Stimulated activated effector memory CD8-positive, alpha-beta T cell treated with anti-CD3 and anti-CD28 coated beads, Interleukin-12 subunit alpha, Interleukin-12 subunit beta, amount 100 ng/mL, for 72 hours (primary cell): ENCODE data around the gene SNAP29.
"Not testable (repeated sequence)": the region's sequence is repeated elsewhere in the genome, so short reads cannot be mapped to it uniquely, and the experiment has no call there.

Experiments
- ATAC-seq: fragments of 150-1000 bp; cut with Tn5 transposase; 2 replicates; pipeline ENCODE4 v1.10.0; 2021
- DNase-seq, 2 donors: peaks; one replicate each; pipeline ENCODE4 v3.0.0; 2021 to 2022; ENCODE audit warnings: low spot score in 2 of 2
- H3K27ac Mint-ChIP-seq: one replicate; pipeline ENCODE4 v1.8.0; 2022; ENCODE audit warnings: mild to moderate bottlenecking, mixed read lengths
- H3K36me3 Mint-ChIP-seq: one replicate; pipeline ENCODE4 v1.8.0; 2022; ENCODE audit warnings: mild to moderate bottlenecking, mixed read lengths
- H3K4me1 Mint-ChIP-seq: one replicate; pipeline ENCODE4 v1.8.0; 2022; ENCODE audit warnings: mixed read lengths
- H3K4me3 Mint-ChIP-seq: one replicate; pipeline ENCODE4 v1.8.0; 2022; ENCODE audit warnings: mild to moderate bottlenecking, mixed read lengths
- H3K9me3 Mint-ChIP-seq: one replicate; pipeline ENCODE4 v1.8.0; 2022; ENCODE audit warnings: mixed read lengths

SNAP29 gene

DNA sequence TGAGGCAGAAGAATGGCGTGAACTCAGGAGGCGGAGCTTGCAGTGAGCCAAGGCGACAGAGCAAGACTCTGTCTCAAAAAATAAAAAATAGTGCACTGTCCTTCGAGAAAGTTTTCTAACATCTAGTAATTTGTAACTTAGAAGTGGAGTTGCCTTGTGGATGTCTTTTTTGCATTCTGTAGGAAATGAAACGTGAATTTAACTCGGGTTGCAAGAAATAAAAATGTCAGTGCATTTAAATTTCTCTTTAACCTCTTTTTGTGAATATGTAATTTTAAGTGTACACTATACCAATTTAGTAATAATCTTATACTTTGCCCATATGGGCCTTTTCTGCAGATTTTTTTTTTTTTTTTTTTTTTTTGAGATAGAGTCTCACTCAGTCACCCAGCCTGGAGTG lies 32.2 kb downstream of the SNAP29 start:
- no peak overlapping the region for H3K4me3 Mint-ChIP-seq
- no peak for DNase-seq
- H3K27ac Mint-ChIP-seq: no peak overlapping the region
- no peaks in the 10 kb centered on the region for H3K9me3 Mint-ChIP-seq
- H3K36me3 Mint-ChIP-seq: peaks cover 37% of the 10 kb centered on the region
- ATAC-seq: no peak
- H3K4me1 Mint-ChIP-seq: no peaks in the 10 kb centered on the region

DNA sequence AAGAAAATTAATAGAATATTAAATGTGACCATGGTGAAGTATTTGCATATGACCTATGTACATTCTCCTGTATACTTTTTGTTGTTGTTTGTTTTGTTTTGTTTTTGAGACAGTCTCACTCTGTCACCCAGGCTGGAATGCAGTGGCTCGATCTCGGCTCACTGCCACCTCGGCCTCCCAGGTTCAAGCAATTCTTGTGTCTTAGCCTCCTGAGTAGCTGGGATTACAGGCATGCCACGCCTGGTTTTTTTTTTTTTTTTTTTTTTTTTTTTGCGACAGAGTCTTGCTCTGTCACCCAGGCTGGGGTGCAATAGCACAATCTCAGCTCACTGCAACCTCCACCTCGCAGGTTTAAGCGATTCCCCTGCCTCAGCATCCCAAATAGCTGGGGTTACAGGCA lies 38.9 kb downstream of the SNAP29 start:
- H3K9me3 Mint-ChIP-seq, H3K36me3 Mint-ChIP-seq, H3K4me1 Mint-ChIP-seq, DNase-seq, ATAC-seq, H3K27ac Mint-ChIP-seq, H3K4me3 Mint-ChIP-seq: not testable (repeated sequence)

DNA sequence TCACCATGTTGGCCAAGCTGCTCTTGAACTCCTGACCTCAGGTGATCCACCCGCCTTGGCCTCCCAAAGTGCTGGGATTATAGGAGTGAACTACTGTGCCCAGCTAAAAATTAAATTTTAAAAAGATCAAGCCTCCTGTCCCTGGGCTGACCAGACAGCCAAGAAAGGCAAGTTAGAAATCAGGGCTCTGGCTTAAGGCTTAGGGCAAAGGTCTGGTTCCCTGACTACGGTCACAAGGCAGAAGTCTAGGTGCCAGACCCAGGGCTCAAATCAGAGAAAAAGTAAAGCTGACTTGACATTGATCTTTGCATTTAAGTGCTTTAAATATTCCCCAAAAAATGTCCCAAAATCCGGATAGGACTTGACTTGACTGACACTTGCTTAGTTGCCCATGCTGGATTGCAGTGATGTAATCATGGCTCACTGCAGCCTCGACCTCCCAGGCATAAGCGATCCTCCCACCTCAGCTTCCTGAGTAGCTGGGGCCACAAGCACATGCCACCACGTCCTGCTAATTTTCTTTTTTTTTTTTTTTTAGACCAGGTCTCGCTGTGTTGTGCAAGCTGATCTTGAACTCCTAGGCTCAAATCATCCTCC lies 41.1 kb downstream of the SNAP29 start:
- Mint-ChIP-seq H3K36me3 (peaks cover 6% of the 10 kb centered on the region), H3K9me3 (no peaks in the 10 kb centered on the region), H3K4me1 (no peaks in the 10 kb centered on the region), H3K27ac (no peak overlapping the region), H3K4me3 (no peak overlapping the region)
- no peak for ATAC-seq
- DNase-seq: no peak

DNA sequence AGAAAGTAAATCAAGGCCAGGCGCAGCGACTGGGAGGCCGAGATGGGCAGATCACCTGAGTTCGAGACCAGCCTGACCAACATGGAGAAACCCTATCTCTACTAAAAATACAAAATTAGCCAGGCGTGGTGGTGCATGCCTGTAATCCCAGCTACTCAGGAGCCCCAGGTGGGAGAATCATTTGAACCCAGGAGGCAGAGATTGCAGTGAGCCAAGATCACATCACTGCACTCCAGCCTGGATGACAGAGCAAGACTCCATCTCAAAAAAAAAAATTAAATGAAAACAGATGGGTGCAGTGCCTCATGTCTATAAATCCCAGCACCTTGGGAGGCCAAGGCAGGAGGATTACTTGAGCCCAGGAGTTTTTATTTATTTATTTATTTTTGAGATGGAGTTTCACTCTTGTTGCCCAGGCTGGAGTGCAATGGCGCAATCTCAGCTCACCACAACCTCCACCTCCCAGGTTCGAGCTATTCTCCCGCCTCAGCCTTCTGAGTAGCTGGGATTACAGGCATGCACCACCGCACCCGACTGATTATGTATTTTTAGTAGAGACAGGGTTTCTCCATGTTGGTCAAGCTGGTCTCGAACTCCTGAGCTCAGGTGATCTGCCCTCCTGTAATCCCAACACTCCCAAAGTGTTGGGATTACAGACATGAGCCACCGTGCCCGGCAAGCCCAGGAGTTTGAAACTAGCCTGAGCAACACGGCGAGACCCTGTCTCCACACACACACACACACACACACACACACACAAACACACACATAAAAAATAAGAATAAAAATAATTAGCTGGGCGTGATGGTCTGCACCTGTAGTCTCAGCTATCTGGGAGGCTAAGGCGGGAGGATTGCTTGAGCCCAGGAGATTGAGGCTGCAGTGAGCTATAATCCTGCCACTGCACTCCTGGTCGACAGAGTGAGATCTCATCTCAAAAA lies 42.6 kb downstream of the SNAP29 start:
- H3K9me3 Mint-ChIP-seq: not testable (repeated sequence)

DNA sequence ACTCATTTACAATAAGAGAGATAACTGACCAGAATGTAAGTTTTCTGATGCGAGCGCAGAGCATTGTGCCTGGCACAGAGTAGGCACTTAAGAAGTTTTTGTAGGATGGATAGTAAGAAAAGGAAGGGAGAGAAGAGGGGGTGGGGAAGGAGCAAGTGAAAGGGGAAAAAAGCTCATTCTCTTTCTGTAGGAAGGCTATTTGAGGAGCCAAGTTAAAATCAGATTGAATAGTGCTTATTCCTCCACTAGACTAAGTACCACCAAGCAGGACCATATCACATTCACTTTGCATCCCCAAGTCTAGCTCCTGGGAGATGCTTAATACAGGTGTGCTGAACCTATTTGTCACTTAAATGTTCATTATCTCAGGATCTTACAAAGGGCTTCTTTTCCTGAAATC lies 44.3 kb downstream of the SNAP29 start:
- Mint-ChIP-seq H3K9me3 (no peaks in the 10 kb centered on the region), H3K4me3 (no peak overlapping the region), H3K27ac (no peak overlapping the region), H3K4me1 (no peaks in the 10 kb centered on the region), H3K36me3 (no peaks in the 10 kb centered on the region)
- ATAC-seq (no peak), DNase-seq (no peak)

More for the DNA sequence above, 42.6 kb downstream of the SNAP29 start:
- not testable (repeated sequence) for H3K4me1 Mint-ChIP-seq, H3K27ac Mint-ChIP-seq, H3K4me3 Mint-ChIP-seq, H3K36me3 Mint-ChIP-seq, DNase-seq, ATAC-seq

DNA sequence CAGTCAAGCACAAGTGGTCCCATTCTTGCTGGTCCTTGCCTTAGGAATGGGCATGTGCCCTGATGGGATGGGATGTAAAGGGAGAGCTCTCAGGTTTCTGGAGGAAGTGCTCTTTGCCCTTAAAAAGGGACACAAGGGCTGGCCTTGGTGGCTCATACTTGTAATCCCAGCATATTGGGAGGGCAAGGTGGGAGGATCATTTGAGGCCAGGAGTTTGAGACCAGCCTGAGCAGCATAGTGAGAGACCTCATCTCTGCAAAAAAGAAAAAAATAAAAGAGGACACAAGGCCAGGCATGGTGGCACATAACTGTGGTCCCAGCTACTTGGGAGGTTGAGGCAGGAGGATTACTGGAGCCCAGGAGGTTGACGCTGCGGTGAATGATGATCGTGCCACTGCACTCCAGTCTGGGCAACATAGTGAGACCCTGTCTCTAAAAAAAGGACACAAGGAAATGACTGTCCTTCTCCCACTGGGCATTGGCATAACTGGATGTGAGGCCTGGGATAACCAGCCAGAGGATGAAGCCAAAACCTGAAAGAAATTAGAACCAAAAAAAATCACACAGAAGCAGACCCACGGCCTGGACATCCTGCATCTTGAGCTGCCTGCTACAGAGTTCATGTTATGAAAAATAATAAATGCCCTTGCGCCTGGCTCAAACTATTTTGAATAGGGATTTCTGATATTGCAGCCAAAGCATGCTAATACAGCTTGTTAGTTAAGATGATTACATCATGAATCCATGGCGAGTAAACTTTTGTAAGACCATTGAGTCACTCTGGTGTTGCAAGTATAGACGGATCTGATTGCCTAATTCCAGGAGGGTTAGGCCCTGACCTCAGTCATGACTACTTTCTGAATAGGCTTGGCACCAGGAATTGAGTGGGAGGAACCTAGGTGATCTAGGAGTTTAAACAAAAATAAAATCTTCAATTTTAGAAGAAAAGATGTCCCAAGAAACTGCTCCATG lies 45.5 kb downstream of the SNAP29 start:
- no peaks in the 10 kb centered on the region for H3K4me1 Mint-ChIP-seq
- H3K36me3 Mint-ChIP-seq: no peaks in the 10 kb centered on the region
- H3K27ac Mint-ChIP-seq: no peak overlapping the region
- H3K9me3 Mint-ChIP-seq: no peaks in the 10 kb centered on the region
- no peak overlapping the region for H3K4me3 Mint-ChIP-seq
- ATAC-seq: peak; percentile 40
- no peak for DNase-seq

DNA sequence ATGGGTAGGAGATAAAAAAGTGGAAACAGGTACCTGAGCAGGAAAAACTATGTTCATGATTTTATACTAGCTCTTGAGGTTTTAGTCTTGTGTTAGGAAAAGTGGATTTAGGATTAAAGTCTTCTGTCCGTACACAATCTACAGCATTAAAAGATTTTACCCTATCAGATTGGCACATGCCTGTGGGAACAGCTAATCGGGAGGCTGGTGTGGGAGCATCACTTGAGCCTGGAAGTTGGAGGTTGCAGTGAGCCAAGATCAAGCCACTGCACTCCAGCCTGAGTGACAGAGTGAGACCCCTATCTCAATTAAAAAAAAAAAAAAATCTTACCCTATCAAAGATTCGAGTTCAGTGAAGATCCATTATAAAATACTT lies 46.2 kb downstream of the SNAP29 start:
- Mint-ChIP-seq H3K36me3 (no peaks in the 10 kb centered on the region), H3K9me3 (no peaks in the 10 kb centered on the region), H3K4me1 (no peaks in the 10 kb centered on the region), H3K27ac (no peak overlapping the region), H3K4me3 (no peak overlapping the region)
- ATAC-seq (no peak), DNase-seq (no peak)

DNA sequence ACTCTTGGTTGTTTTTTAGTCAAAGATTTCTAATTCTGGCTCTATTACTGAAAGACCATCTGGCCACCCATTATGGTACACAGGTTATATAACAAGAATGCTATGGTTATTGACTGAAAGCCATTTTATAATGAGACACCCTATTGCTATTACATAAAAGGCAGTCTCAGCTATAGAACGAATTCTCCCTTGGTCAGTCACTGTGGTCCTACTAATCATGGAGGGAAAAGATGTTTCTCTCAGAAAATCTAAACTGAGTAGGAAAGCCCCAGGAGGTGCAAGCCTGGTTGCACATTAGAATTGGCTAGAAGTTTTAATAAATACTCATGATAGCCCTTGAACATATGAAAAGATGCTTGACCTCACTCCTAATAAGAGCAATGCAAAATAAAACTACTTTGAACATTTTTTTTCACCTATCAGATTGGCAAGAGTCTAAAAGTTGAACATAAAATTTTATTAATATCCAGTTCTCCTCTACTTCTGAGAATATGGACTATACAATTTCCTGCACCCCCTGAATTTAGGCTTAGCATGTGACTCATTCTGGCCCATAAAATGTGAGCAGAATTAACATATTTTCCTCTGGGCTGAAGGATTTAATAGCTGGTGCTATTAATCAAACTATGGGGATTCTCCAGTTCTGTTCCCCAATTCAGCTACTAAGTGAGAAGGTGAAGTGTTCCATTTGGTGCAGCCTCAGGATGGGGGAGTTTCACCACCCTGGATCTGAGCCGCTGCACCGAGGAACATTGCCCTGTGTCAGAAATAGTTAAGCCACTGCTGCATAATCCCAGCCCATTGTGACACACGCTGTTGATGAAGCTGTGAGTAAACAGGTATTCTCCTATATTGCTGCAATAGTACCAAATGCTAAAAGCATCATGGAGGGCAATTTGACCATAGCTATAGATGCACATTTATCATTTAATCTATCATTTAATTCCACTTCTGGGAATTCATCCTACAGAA lies 46.9 kb downstream of the SNAP29 start:
- no peak overlapping the region for H3K27ac Mint-ChIP-seq
- ATAC-seq (no peak), DNase-seq (no peak)
- no peaks in the 10 kb centered on the region for H3K4me1 Mint-ChIP-seq
- H3K4me3 Mint-ChIP-seq: no peak overlapping the region
- H3K36me3 Mint-ChIP-seq: no peaks in the 10 kb centered on the region
- no peaks in the 10 kb centered on the region for H3K9me3 Mint-ChIP-seq

DNA sequence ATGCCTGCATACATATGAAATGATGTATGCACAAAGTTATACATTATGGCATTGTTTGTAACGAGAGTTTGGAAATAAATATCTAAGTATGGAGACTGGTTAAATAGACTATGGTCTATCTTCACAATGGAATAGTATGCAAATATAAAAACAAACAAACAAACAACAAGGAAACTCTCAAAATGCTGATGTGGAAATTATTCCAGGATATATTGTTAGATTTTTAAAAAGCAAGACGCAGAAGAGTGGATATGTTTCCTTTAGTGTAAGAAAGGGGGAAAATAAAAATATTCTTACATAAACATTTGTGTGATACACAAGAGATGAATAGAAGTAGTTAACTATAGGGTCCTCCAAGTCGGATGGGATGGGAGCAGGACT lies 47.6 kb downstream of the SNAP29 start:
- no peaks in the 10 kb centered on the region for H3K36me3 Mint-ChIP-seq
- ATAC-seq (no peak), DNase-seq (no peak)
- no peak overlapping the region for H3K27ac Mint-ChIP-seq
- no peaks in the 10 kb centered on the region for H3K9me3 Mint-ChIP-seq
- no peak overlapping the region for H3K4me3 Mint-ChIP-seq
- H3K4me1 Mint-ChIP-seq: no peaks in the 10 kb centered on the region

DNA sequence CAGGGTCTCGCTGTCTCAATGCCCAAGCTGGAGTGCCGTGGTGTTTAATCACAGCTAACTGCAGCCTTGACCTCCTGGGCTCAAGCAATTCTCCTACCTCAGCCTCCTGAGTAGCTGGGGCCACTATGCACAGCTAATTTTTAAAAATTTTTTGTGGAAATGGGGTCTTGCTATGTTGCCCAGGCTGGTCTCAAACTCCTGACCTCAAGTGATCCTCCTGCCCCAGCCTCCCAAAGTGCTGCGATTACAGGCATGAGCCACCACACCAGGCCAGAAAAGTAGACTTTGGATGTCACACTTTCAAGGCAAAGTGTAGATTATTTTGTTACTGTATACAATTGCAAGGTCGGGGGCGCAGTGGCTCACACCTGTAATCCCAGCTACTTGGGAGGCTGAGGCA lies 49.9 kb downstream of the SNAP29 start:
- not testable (repeated sequence) for H3K4me1 Mint-ChIP-seq, H3K27ac Mint-ChIP-seq, H3K9me3 Mint-ChIP-seq, H3K4me3 Mint-ChIP-seq, DNase-seq, H3K36me3 Mint-ChIP-seq, ATAC-seq

DNA sequence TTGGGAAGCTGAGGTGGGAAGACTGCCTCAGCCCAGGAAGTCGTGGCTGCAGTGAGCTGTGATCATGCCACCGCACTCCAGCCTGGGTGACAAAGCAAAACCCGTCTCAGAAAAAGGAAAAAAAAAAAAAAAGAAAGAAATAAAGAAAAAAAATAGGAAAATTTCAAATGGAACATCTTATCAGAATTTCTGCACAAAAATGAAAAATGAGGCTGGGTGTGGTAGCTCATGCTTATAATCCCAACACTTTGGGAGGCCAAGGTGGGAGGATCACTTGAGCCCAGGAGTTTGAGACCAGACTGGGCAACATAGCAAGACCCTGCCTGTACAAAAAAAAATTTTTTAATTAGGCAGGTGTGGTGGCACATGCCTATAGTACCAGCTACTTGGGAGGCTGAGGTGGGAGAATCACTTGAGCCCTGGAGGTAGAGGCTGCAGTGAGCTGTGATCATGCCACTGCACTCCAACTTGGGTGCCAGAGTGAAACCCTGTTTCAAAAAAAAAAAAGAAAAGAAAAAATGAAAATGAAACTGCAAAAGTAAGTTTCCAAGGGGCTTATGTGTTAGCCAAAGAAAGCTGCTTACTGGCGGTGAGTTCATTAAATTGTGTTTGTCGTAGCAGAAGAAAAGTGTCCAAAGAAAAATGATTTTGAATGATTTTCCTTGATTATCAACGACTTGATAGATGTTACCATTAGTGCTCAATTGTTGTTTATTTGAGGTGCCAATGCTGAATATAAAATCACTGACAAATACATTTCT lies 50.9 kb downstream of the SNAP29 start:
- no peak for ATAC-seq
- no peaks in the 10 kb centered on the region for H3K9me3 Mint-ChIP-seq
- no peak overlapping the region for H3K4me3 Mint-ChIP-seq
- H3K27ac Mint-ChIP-seq: peak overlapping the region; percentile 59
- DNase-seq: no peak
- H3K4me1 Mint-ChIP-seq: no peaks in the 10 kb centered on the region
- H3K36me3 Mint-ChIP-seq: no peaks in the 10 kb centered on the region

DNA sequence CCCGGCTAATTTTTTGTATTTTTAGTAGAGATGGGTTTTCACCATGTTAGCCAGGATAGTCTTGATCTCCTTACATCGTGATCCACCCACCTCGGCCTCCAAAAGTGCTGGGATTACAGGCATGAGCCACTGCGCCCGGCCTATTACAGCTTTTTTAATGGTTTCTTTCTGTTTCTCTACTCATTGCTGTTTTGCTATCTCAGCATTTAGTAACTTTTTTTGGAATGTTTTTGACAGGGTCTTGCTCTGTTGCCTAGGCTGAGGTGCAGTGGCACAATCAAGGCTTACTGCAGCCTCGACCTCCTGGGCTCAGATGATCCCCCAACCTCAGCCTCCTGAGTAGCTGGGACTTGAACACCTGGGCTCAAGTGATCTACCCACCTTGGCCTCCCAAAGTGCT lies 53.7 kb downstream of the SNAP29 start:
- ATAC-seq (no peak), DNase-seq (no peak)
- H3K36me3 Mint-ChIP-seq: no peaks in the 10 kb centered on the region
- H3K27ac Mint-ChIP-seq: no peak overlapping the region
- H3K4me1 Mint-ChIP-seq: peaks cover 10% of the 10 kb centered on the region
- H3K4me3 Mint-ChIP-seq: no peak overlapping the region
- no peaks in the 10 kb centered on the region for H3K9me3 Mint-ChIP-seq

DNA sequence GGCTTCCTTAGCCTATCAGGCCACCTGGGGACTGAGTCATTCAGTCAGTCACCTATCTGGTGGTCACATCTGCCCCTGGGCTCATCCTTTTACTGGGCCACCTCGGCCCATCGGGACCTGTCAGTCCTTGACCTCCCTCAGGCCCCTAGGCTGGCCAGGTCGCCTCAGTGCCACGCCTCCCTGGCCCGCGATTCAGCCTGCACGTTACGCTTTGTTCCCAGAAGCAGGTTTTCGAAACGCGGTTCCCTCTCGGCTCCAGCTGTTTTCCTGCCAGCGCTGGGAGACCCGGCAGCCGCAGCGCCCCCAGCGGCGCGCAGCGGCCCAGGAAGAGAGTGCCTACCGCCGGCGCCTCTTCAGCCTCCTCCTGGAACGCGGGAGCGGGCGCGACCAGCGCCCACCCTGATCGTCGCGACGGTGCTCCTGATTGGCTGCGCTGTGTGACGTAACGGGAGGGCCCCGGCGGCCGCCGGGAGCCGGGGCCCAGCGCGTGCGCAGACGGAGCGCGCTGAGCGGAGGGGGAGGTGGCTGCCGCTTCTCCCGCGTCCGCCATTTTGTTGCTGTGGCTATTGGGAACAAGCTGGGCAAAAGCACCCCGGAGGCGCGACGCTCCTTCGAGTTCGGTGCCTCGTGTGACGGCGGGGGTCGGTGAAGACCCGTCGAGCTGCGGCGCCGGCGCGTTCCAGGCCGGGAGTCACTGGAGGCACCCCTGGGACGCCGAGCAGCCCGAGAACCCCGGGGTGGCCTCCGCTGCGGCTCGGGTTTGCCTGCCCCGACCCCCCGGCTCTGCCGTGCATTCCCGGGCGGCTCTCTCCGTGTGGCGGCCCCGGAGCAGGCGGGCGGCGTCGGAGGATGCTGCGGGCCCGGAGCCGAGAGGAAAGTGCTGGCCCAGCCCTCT lies 58.4 kb downstream of the SNAP29 start, which contains the start of gene CRKL:
TSS of gene CRKL (plus strand) at position 492 of the 895 bp plus-strand sequence. CDS start 528 bp downstream, outside the sequence.
- Mint-ChIP-seq H3K4me1 (peaks cover 34% of the 10 kb centered on the region), H3K27ac (peak within 1 kb of the TSS; percentile 92), H3K9me3 (no peaks in the 10 kb centered on the region), H3K36me3 (peaks cover 45% of the 10 kb centered on the region), H3K4me3 (peak within 1 kb of the TSS; percentile 69)
- ATAC-seq: peak; percentile 98
- peak; percentile 91 to 96 for DNase-seq
